Measurements from ENCODE around the gene MAGEA9B. TPM values are rescaled to one million over a fixed set of nuclear protein-coding genes. Genes with fewer than 3 reads are reported as not detected.

The MAGEA9B gene
- total RNA-seq, 1 donor from 2014 or later, result not detected

DNA sequence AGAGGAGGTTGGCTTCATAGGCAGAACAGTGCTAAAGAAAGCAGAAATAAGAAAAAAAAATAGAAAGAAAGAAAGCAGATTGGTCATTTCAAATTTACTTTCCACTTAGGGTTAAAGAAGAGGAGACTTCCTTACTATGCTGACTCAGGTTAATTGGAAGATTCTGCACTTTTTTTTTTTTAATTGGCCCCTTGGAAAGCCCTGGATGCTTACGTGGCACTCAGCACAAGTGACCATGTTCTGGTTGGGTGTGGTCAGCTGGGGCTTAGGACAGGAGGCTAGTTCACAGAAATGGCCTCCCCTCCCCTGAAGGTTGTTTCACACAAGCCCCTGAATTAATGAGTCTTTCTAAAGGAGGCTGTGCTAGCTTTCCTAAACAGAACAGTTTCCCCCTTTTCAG, 14.5 kb downstream of the MAGEA9B start:
- no peak overlapping the region for H3K4me3 Mint-ChIP-seq
- Histone ChIP-seq H3F3A (ENCODE audit: low read depth) (no peaks in the 10 kb centered on the region), H3K79me2 (ENCODE audit: low read depth) (no peaks in the 10 kb centered on the region), H3K36me3 (no peaks in the 10 kb centered on the region), H3K4me1 (no peaks in the 10 kb centered on the region), H3K4me2 (no peak overlapping the region), H4K20me1 (ENCODE audit: low read depth) (no peaks in the 10 kb centered on the region), H3K9me3 (ENCODE audit: low read depth) (no peaks in the 10 kb centered on the region), H2AFZ (replicated peaks) (no peak overlapping the region), H3K27ac (no peak overlapping the region), H3K9ac (no peak overlapping the region), H3K4me3 (no peak overlapping the region), H3K27me3 (no peaks in the 10 kb centered on the region)
- no peak overlapping the region for H3K27ac Mint-ChIP-seq
- H3K36me3 Mint-ChIP-seq, result no peaks in the 10 kb centered on the region
- peaks cover 2% of the 10 kb centered on the region for H3K9me3 Mint-ChIP-seq
- peaks cover 2% of the 10 kb centered on the region for H3K27me3 Mint-ChIP-seq (ENCODE audit: insufficient read depth, low read depth)
- TF ChIP-seq, protein P1, sequence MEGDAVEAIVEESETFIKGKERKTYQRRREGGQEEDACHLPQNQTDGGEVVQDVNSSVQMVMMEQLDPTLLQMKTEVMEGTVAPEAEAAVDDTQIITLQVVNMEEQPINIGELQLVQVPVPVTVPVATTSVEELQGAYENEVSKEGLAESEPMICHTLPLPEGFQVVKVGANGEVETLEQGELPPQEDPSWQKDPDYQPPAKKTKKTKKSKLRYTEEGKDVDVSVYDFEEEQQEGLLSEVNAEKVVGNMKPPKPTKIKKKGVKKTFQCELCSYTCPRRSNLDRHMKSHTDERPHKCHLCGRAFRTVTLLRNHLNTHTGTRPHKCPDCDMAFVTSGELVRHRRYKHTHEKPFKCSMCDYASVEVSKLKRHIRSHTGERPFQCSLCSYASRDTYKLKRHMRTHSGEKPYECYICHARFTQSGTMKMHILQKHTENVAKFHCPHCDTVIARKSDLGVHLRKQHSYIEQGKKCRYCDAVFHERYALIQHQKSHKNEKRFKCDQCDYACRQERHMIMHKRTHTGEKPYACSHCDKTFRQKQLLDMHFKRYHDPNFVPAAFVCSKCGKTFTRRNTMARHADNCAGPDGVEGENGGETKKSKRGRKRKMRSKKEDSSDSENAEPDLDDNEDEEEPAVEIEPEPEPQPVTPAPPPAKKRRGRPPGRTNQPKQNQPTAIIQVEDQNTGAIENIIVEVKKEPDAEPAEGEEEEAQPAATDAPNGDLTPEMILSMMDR (IDR thresholded peaks at IDR 0.05), result no peak
- TF ChIP-seq EZH2phosphoT487 (IDR thresholded peaks at IDR 0.05) (no peak), EZH2 (IDR thresholded peaks at IDR 0.05) (no peak)
- no peak for DNase-seq (ENCODE audit: low spot score)
- peaks cover 3% of the 10 kb centered on the region for H3K4me1 Mint-ChIP-seq

DNA sequence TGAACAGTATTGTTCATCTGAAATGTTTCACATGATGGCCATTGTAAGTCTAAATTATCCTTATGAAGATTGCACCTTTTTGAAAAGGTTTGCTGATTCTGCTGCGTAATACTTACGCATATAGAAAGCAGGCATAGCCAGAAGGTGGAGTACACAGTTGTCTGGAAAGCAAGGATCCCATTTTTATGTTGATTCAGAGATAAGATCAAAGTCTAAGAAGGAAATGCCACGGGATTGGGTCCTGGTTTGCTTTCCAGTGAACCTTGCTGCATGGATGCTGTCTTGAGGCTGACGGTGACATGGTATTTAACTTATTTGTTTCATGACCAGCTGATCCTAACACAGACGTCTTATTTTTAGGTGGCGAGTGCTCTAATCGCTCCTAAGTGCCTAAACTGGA, 15.5 kb downstream of the MAGEA9B start:
- TF ChIP-seq EZH2 (IDR thresholded peaks at IDR 0.05) (no peak), EZH2phosphoT487 (IDR thresholded peaks at IDR 0.05) (no peak)
- TF ChIP-seq, protein P1 (IDR thresholded peaks at IDR 0.05), result no peak
- no peaks in the 10 kb centered on the region for H3K79me2 ChIP-seq (ENCODE audit: low read depth)
- H3K27ac ChIP-seq, result no peak overlapping the region
- no peaks in the 10 kb centered on the region for H4K20me1 ChIP-seq (ENCODE audit: low read depth)
- no peaks in the 10 kb centered on the region for H3K36me3 Mint-ChIP-seq
- H2AFZ ChIP-seq (replicated peaks), result no peak overlapping the region
- H3K4me1 Mint-ChIP-seq, result peaks cover 8% of the 10 kb centered on the region
- H3K27ac Mint-ChIP-seq, result no peak overlapping the region
- H3K9me3 ChIP-seq (ENCODE audit: low read depth), result no peaks in the 10 kb centered on the region
- H3K27me3 ChIP-seq, result no peaks in the 10 kb centered on the region
- H3K36me3 ChIP-seq, result no peaks in the 10 kb centered on the region
- no peak overlapping the region for H3K4me3 Mint-ChIP-seq
- H3K4me3 ChIP-seq, result no peak overlapping the region
- H3K4me2 ChIP-seq, result no peak overlapping the region
- DNase-seq (ENCODE audit: low spot score), result no peak
- H3K9ac ChIP-seq, result no peak overlapping the region
- no peaks in the 10 kb centered on the region for H3K4me1 ChIP-seq
- peaks cover 2% of the 10 kb centered on the region for H3K27me3 Mint-ChIP-seq (ENCODE audit: insufficient read depth, low read depth)
- peaks cover 8% of the 10 kb centered on the region for H3K9me3 Mint-ChIP-seq
- no peaks in the 10 kb centered on the region for H3F3A ChIP-seq (ENCODE audit: low read depth)

DNA sequence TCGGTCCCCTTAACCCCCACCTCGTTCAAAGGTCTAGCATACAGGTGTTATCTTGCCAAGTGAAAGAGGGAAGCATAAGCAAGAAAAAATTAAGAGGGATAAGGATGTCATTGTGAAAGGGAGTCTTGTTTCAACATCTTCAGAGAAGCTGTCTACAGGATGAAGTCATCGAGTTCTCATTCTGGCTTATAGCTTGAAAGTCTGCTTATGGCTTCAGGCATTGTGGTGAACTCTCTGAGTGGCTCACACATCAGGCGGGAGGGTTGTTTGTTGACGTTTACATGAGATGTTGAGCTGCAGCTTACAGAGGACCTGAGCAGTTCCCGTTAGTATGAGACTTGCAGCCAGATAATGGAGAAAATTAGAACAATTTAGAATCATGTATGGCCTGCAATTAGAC, 16.6 kb downstream of the MAGEA9B start:
- TF ChIP-seq, protein P1 (IDR thresholded peaks at IDR 0.05), result no peak
- TF ChIP-seq EZH2 (IDR thresholded peaks at IDR 0.05), result no peak
- no peak for TF ChIP-seq EZH2phosphoT487 (IDR thresholded peaks at IDR 0.05)
- no peak overlapping the region for H3K9ac ChIP-seq
- no peaks in the 10 kb centered on the region for H3K36me3 ChIP-seq
- no peak for DNase-seq (ENCODE audit: low spot score)
- no peaks in the 10 kb centered on the region for H3K27me3 ChIP-seq
- H4K20me1 ChIP-seq (ENCODE audit: low read depth), result no peaks in the 10 kb centered on the region
- no peaks in the 10 kb centered on the region for H3K79me2 ChIP-seq (ENCODE audit: low read depth)
- no peak overlapping the region for H3K27ac ChIP-seq
- H3K4me1 ChIP-seq, result no peaks in the 10 kb centered on the region
- Mint-ChIP-seq H3K4me1 (peaks cover 8% of the 10 kb centered on the region), H3K27ac (no peak overlapping the region), H3K9me3 (peaks cover 8% of the 10 kb centered on the region), H3K27me3 (ENCODE audit: insufficient read depth, low read depth) (peaks cover 2% of the 10 kb centered on the region), H3K36me3 (no peaks in the 10 kb centered on the region), H3K4me3 (no peak overlapping the region)
- no peaks in the 10 kb centered on the region for H3K9me3 ChIP-seq (ENCODE audit: low read depth)
- H3K4me2 ChIP-seq, result no peak overlapping the region
- H2AFZ ChIP-seq (replicated peaks), result no peak overlapping the region
- H3K4me3 ChIP-seq, result no peak overlapping the region
- no peaks in the 10 kb centered on the region for H3F3A ChIP-seq (ENCODE audit: low read depth)

Measured in neural progenitor cell (in vitro differentiated cells).